NT2/D1 (cell line): ENCODE data around the gene PODNL1.

Experiments
- YY1 ChIP-seq: IDR thresholded peaks from 2 replicates; pipeline ENCODE4 v1.6.1; 2011; ENCODE audit not compliant: insufficient read length, insufficient read depth
- ZNF274 ChIP-seq: IDR thresholded peaks from 2 replicates; pipeline ENCODE4 v1.6.1; 2011; ENCODE audit warnings: mild to moderate bottlenecking, low read depth, low read length

- TF ChIP-seq ZNF274: no peak
- TF ChIP-seq YY1: no peak
Measured at GRCh38 chr19:13917888-13918406, 20.3 kb downstream of the PODNL1 start.
